ENCODE results near the gene GOLGA3.

GOLGA3 gene

GRCh38 chr12:132731574-132731973 is 97.1 kb downstream of the GOLGA3 start:
- Histone ChIP-seq H3K4me1 (ENCODE audit: control insufficient read depth, insufficient read depth, low read length) (no peaks in the 10 kb centered on the region), H3K27ac (ENCODE audit: low read length) (no peak overlapping the region), H3K9ac (ENCODE audit: low read length in 2 of 2) (no peak overlapping the region), H3K9me3 (ENCODE audit: control insufficient read depth in 2 of 2, low read length in 2 of 2) (no peaks in the 10 kb centered on the region), H3K4me3 (ENCODE audit: low read length in 2 of 2) (no peak overlapping the region), H3K27me3 (ENCODE audit: control insufficient read depth in 1 of 2, insufficient read depth in 2 of 2, low read length in 2 of 2) (no peaks in the 10 kb centered on the region), H3K36me3 (ENCODE audit: control insufficient read depth in 2 of 2, insufficient read depth in 2 of 2, low read length in 2 of 2) (peaks cover 67 to 82% of the 10 kb centered on the region in 2 donors)

GRCh38 chr12:132730353-132730752 is 98.3 kb downstream of the GOLGA3 start:
- H3K4me1 ChIP-seq (ENCODE audit: control insufficient read depth, insufficient read depth, low read length) = no peaks in the 10 kb centered on the region
- H3K9me3 ChIP-seq (ENCODE audit: control insufficient read depth in 2 of 2, low read length in 2 of 2) = no peaks in the 10 kb centered on the region
- no peak overlapping the region for H3K9ac ChIP-seq (ENCODE audit: low read length in 2 of 2)
- H3K27ac ChIP-seq (ENCODE audit: low read length) = no peak overlapping the region
- peaks cover 71 to 83% of the 10 kb centered on the region in 2 donors for H3K36me3 ChIP-seq (ENCODE audit: control insufficient read depth in 2 of 2, insufficient read depth in 2 of 2, low read length in 2 of 2)
- H3K27me3 ChIP-seq (ENCODE audit: control insufficient read depth in 1 of 2, insufficient read depth in 2 of 2, low read length in 2 of 2) = no peaks in the 10 kb centered on the region
- no peak overlapping the region for H3K4me3 ChIP-seq (ENCODE audit: low read length in 2 of 2)

GRCh38 chr12:132729541-132730320 is 98.9 kb downstream of the GOLGA3 start:
- no peaks in the 10 kb centered on the region for H3K27me3 ChIP-seq (ENCODE audit: control insufficient read depth in 1 of 2, insufficient read depth in 2 of 2, low read length in 2 of 2)
- no peak overlapping the region for H3K27ac ChIP-seq (ENCODE audit: low read length)
- H3K9ac ChIP-seq (ENCODE audit: low read length in 2 of 2) = no peak overlapping the region
- no peaks in the 10 kb centered on the region for H3K9me3 ChIP-seq (ENCODE audit: control insufficient read depth in 2 of 2, low read length in 2 of 2)
- no peaks in the 10 kb centered on the region for H3K4me1 ChIP-seq (ENCODE audit: control insufficient read depth, insufficient read depth, low read length)
- H3K4me3 ChIP-seq (ENCODE audit: low read length in 2 of 2) = no peak overlapping the region
- peaks cover 67 to 82% of the 10 kb centered on the region in 2 donors for H3K36me3 ChIP-seq (ENCODE audit: control insufficient read depth in 2 of 2, insufficient read depth in 2 of 2, low read length in 2 of 2)

- H3K4me1 ChIP-seq (ENCODE audit: control insufficient read depth, insufficient read depth, low read length) = no peaks in the 10 kb centered on the region
- H3K27ac ChIP-seq (ENCODE audit: low read length) = no peak overlapping the region
- H3K4me3 ChIP-seq (ENCODE audit: low read length in 2 of 2) = no peak overlapping the region
- peaks cover 66 to 79% of the 10 kb centered on the region in 2 donors for H3K36me3 ChIP-seq (ENCODE audit: control insufficient read depth in 2 of 2, insufficient read depth in 2 of 2, low read length in 2 of 2)
- no peaks in the 10 kb centered on the region for H3K9me3 ChIP-seq (ENCODE audit: control insufficient read depth in 2 of 2, low read length in 2 of 2)
- H3K27me3 ChIP-seq (ENCODE audit: control insufficient read depth in 1 of 2, insufficient read depth in 2 of 2, low read length in 2 of 2) = no peaks in the 10 kb centered on the region
- no peak overlapping the region for H3K9ac ChIP-seq (ENCODE audit: low read length in 2 of 2)
Measured at GRCh38 chr12:132728502-132728901, 100.2 kb downstream of the GOLGA3 start.

- H3K4me1 ChIP-seq (ENCODE audit: control insufficient read depth, insufficient read depth, low read length) = no peaks in the 10 kb centered on the region
Measured at GRCh38 chr12:132727091-132727794, 101.4 kb downstream of the GOLGA3 start.

GRCh38 chr12:132726386-132726785 is 102.3 kb downstream of the GOLGA3 start:
- Histone ChIP-seq H3K9ac (ENCODE audit: low read length in 2 of 2) (no peak overlapping the region), H3K4me3 (ENCODE audit: low read length in 2 of 2) (no peak overlapping the region), H3K27ac (ENCODE audit: low read length) (no peak overlapping the region), H3K4me1 (ENCODE audit: control insufficient read depth, insufficient read depth, low read length) (no peaks in the 10 kb centered on the region), H3K36me3 (ENCODE audit: control insufficient read depth in 2 of 2, insufficient read depth in 2 of 2, low read length in 2 of 2) (peaks cover 53 to 64% of the 10 kb centered on the region in 2 donors), H3K27me3 (ENCODE audit: control insufficient read depth in 1 of 2, insufficient read depth in 2 of 2, low read length in 2 of 2) (no peaks in the 10 kb centered on the region), H3K9me3 (ENCODE audit: control insufficient read depth in 2 of 2, low read length in 2 of 2) (no peaks in the 10 kb centered on the region)

More at GRCh38 chr12:132727091-132727794, 101.4 kb downstream of the GOLGA3 start:
- Histone ChIP-seq H3K4me3 (ENCODE audit: low read length in 2 of 2) (no peak overlapping the region), H3K36me3 (ENCODE audit: control insufficient read depth in 2 of 2, insufficient read depth in 2 of 2, low read length in 2 of 2) (peaks cover 59 to 73% of the 10 kb centered on the region in 2 donors), H3K9me3 (ENCODE audit: control insufficient read depth in 2 of 2, low read length in 2 of 2) (no peaks in the 10 kb centered on the region), H3K27ac (ENCODE audit: low read length) (no peak overlapping the region), H3K9ac (ENCODE audit: low read length in 2 of 2) (no peak overlapping the region), H3K27me3 (ENCODE audit: control insufficient read depth in 1 of 2, insufficient read depth in 2 of 2, low read length in 2 of 2) (no peaks in the 10 kb centered on the region)

- Histone ChIP-seq H3K9ac (ENCODE audit: low read length in 2 of 2) (no peak overlapping the region), H3K9me3 (ENCODE audit: control insufficient read depth in 2 of 2, low read length in 2 of 2) (no peaks in the 10 kb centered on the region), H3K4me1 (ENCODE audit: control insufficient read depth, insufficient read depth, low read length) (no peaks in the 10 kb centered on the region), H3K36me3 (ENCODE audit: control insufficient read depth in 2 of 2, insufficient read depth in 2 of 2, low read length in 2 of 2) (peaks cover 56 to 63% of the 10 kb centered on the region in 2 donors), H3K27ac (ENCODE audit: low read length) (no peak overlapping the region), H3K4me3 (ENCODE audit: low read length in 2 of 2) (no peak overlapping the region), H3K27me3 (ENCODE audit: control insufficient read depth in 1 of 2, insufficient read depth in 2 of 2, low read length in 2 of 2) (no peaks in the 10 kb centered on the region)
Measured at GRCh38 chr12:132724506-132725241, 104.0 kb downstream of the GOLGA3 start.

GRCh38 chr12:132723764-132724140 is 104.9 kb downstream of the GOLGA3 start:
- Histone ChIP-seq H3K27ac (ENCODE audit: low read length) (no peak overlapping the region), H3K9ac (ENCODE audit: low read length in 2 of 2) (no peak overlapping the region), H3K4me1 (ENCODE audit: control insufficient read depth, insufficient read depth, low read length) (no peaks in the 10 kb centered on the region), H3K9me3 (ENCODE audit: control insufficient read depth in 2 of 2, low read length in 2 of 2) (no peaks in the 10 kb centered on the region), H3K36me3 (ENCODE audit: control insufficient read depth in 2 of 2, insufficient read depth in 2 of 2, low read length in 2 of 2) (peaks cover 58 to 66% of the 10 kb centered on the region in 2 donors), H3K27me3 (ENCODE audit: control insufficient read depth in 1 of 2, insufficient read depth in 2 of 2, low read length in 2 of 2) (no peaks in the 10 kb centered on the region), H3K4me3 (ENCODE audit: low read length in 2 of 2) (no peak overlapping the region)

- Histone ChIP-seq H3K27me3 (ENCODE audit: control insufficient read depth in 1 of 2, insufficient read depth in 2 of 2, low read length in 2 of 2) (no peaks in the 10 kb centered on the region), H3K4me1 (ENCODE audit: control insufficient read depth, insufficient read depth, low read length) (no peaks in the 10 kb centered on the region), H3K27ac (ENCODE audit: low read length) (no peak overlapping the region), H3K36me3 (ENCODE audit: control insufficient read depth in 2 of 2, insufficient read depth in 2 of 2, low read length in 2 of 2) (peaks cover 54 to 62% of the 10 kb centered on the region in 2 donors), H3K9ac (ENCODE audit: low read length in 2 of 2) (no peak overlapping the region), H3K9me3 (ENCODE audit: control insufficient read depth in 2 of 2, low read length in 2 of 2) (no peaks in the 10 kb centered on the region), H3K4me3 (ENCODE audit: low read length in 2 of 2) (no peak overlapping the region)
Measured at GRCh38 chr12:132723015-132723763, 105.5 kb downstream of the GOLGA3 start.
